ENCODE results near the gene GAREM1.

DNA sequence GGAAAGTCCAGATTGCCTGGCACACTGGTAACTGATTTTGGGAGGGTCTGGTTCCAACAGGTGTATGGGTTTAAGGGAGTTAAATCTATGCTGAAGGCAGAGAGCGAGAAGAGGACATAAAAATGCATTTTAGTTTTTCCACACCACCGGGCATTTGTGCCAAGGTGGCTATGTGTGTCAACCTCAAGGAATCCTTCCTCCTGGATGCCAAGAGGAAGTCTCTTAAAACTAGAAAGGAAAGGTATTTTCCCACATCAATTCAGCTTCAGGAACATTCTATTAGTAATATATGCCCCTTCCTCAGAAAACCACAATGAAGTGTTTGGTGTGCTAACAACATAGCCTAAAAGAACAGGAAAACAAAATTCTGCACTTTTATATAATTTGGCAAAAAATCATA lies 5.4 kb upstream of the GAREM1 start:
- TF ChIP-seq, protein P1, sequence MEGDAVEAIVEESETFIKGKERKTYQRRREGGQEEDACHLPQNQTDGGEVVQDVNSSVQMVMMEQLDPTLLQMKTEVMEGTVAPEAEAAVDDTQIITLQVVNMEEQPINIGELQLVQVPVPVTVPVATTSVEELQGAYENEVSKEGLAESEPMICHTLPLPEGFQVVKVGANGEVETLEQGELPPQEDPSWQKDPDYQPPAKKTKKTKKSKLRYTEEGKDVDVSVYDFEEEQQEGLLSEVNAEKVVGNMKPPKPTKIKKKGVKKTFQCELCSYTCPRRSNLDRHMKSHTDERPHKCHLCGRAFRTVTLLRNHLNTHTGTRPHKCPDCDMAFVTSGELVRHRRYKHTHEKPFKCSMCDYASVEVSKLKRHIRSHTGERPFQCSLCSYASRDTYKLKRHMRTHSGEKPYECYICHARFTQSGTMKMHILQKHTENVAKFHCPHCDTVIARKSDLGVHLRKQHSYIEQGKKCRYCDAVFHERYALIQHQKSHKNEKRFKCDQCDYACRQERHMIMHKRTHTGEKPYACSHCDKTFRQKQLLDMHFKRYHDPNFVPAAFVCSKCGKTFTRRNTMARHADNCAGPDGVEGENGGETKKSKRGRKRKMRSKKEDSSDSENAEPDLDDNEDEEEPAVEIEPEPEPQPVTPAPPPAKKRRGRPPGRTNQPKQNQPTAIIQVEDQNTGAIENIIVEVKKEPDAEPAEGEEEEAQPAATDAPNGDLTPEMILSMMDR (IDR thresholded peaks at IDR 0.05; ENCODE audit: low read depth, low read length, missing input control): no peak
- TF ChIP-seq YY1 (IDR thresholded peaks at IDR 0.05) (no peak), EGR1 (IDR thresholded peaks at IDR 0.05; ENCODE audit: low read depth in 2 of 2) (no peak)
- TF ChIP-seq, protein P2, sequence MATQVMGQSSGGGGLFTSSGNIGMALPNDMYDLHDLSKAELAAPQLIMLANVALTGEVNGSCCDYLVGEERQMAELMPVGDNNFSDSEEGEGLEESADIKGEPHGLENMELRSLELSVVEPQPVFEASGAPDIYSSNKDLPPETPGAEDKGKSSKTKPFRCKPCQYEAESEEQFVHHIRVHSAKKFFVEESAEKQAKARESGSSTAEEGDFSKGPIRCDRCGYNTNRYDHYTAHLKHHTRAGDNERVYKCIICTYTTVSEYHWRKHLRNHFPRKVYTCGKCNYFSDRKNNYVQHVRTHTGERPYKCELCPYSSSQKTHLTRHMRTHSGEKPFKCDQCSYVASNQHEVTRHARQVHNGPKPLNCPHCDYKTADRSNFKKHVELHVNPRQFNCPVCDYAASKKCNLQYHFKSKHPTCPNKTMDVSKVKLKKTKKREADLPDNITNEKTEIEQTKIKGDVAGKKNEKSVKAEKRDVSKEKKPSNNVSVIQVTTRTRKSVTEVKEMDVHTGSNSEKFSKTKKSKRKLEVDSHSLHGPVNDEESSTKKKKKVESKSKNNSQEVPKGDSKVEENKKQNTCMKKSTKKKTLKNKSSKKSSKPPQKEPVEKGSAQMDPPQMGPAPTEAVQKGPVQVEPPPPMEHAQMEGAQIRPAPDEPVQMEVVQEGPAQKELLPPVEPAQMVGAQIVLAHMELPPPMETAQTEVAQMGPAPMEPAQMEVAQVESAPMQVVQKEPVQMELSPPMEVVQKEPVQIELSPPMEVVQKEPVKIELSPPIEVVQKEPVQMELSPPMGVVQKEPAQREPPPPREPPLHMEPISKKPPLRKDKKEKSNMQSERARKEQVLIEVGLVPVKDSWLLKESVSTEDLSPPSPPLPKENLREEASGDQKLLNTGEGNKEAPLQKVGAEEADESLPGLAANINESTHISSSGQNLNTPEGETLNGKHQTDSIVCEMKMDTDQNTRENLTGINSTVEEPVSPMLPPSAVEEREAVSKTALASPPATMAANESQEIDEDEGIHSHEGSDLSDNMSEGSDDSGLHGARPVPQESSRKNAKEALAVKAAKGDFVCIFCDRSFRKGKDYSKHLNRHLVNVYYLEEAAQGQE (IDR thresholded peaks at IDR 0.05): no peak
